HG03159 (cell line): ENCODE measurements around the gene HECTD4.

ENCODE experiments used
- ATAC-seq: cut with Tn5 transposase; IDR thresholded peaks from one replicate; pipeline ENCODE4 v1.9.1; 2021; ENCODE audit warnings: mild to moderate bottlenecking, moderate library complexity; ENCODE audit not compliant: unreplicated experiment

The HECTD4 gene

GRCh38 chr12:112217647-112218046, 164.6 kb downstream of the HECTD4 start:
- no peak for ATAC-seq

GRCh38 chr12:112216223-112216622, 166.0 kb downstream of the HECTD4 start:
- ATAC-seq: no peak

- ATAC-seq: no peak
These were observed 168.2 kb downstream of the HECTD4 start for GRCh38 chr12:112214064-112214463.

- ATAC-seq: no peak
These were observed 173.8 kb downstream of the HECTD4 start for GRCh38 chr12:112208301-112208910.

- ATAC-seq: no peak
These were observed 174.8 kb downstream of the HECTD4 start for GRCh38 chr12:112207397-112207924.

GRCh38 chr12:112206944-112207343, 175.3 kb downstream of the HECTD4 start:
- no peak for ATAC-seq

GRCh38 chr12:112199136-112199535, 183.1 kb downstream of the HECTD4 start:
- no peak for ATAC-seq

GRCh38 chr12:112198120-112198733, 184.0 kb downstream of the HECTD4 start:
- ATAC-seq: no peak

GRCh38 chr12:112196196-112196875, 185.9 kb downstream of the HECTD4 start:
- no peak for ATAC-seq

- no peak for ATAC-seq
These were observed 187.5 kb downstream of the HECTD4 start for GRCh38 chr12:112194601-112195247.

- ATAC-seq: no peak
These were observed 189.8 kb downstream of the HECTD4 start for GRCh38 chr12:112192475-112192874.

- no peak for ATAC-seq
These were observed 190.3 kb downstream of the HECTD4 start for GRCh38 chr12:112191840-112192321.

GRCh38 chr12:112191201-112191600, 191.0 kb downstream of the HECTD4 start:
- ATAC-seq: no peak

GRCh38 chr12:112190231-112191025, 191.8 kb downstream of the HECTD4 start:
- no peak for ATAC-seq

- ATAC-seq: no peak
These were observed 194.0 kb downstream of the HECTD4 start for GRCh38 chr12:112188130-112188830.

GRCh38 chr12:112185093-112185923, 196.9 kb downstream of the HECTD4 start:
- ATAC-seq: no peak

GRCh38 chr12:112184056-112184887, 198.0 kb downstream of the HECTD4 start:
- ATAC-seq: no peak
